Dermis microvascular lymphatic vessel endothelial cell (primary cell): Measurements from ENCODE around the gene ST8SIA5. TPM values are rescaled to one million over a fixed set of nuclear protein-coding genes. Genes with fewer than 3 reads are reported as not detected.

Experiments
- DNase-seq, 2 donors: peaks; one replicate each; pipeline versions ENCODE4 v3.0.0 to v3.0.0-alpha.2; 2010; ENCODE audit warnings: low read depth in 2 of 2
- total RNA-seq: library from RNA; depleted of rRNA; stranded (reverse); fragments of >200 nt; gene quantifications from 2 replicates; pipeline ENCODE4 v1.2.1, GENCODE V29; 2014

Gene ST8SIA5
- total RNA-seq, 1 donor from 2014 or later, result under 0.01 TPM

- DNase-seq, result peak in 1 of 2 donors; percentile 21
Measured at GRCh38 chr18:46672062-46672970, 84.5 kb downstream of the ST8SIA5 start.

GRCh38 chr18:46668694-46669093, 88.2 kb downstream of the ST8SIA5 start:
- DNase-seq, result no peak

DNA sequence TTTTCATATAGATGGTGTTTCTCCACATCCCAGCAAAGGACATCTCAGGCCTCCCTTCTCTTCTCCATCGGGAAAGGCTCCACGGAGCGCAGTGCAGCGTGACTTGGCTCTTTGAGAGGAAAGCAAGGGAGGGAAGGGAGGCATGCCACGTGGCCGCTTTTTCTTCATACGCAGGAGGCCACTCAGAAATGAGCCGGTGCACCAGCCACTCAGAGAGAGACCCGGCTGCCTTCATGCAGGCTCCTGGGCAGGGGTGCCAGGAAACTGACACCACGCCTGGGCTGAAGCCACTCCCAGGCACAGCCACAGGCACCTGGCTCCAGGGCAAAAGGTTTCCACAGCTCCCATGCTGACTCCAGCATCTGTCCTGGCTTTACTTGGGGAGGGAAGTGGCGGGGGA, 88.7 kb downstream of the ST8SIA5 start:
- no peak for DNase-seq

DNA sequence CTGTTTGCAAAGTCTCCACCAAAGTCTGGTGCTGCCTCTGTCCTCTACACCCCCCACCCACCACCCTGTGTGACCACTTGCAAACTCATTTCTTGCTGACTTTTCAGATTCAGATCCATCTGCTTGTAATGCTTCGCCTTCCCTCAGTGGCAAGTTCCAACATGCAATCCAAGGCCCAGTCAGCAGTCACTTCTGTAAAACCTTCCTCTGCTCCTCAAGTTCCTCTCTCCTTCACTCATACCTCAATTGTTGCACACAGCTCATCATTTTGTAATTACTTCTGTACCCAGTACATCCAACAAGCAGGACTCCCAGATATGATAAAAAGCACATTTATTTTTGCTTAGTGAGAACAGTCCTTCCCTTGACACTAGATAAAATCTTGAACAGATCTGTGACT, 93.3 kb downstream of the ST8SIA5 start:
- no peak for DNase-seq

DNA sequence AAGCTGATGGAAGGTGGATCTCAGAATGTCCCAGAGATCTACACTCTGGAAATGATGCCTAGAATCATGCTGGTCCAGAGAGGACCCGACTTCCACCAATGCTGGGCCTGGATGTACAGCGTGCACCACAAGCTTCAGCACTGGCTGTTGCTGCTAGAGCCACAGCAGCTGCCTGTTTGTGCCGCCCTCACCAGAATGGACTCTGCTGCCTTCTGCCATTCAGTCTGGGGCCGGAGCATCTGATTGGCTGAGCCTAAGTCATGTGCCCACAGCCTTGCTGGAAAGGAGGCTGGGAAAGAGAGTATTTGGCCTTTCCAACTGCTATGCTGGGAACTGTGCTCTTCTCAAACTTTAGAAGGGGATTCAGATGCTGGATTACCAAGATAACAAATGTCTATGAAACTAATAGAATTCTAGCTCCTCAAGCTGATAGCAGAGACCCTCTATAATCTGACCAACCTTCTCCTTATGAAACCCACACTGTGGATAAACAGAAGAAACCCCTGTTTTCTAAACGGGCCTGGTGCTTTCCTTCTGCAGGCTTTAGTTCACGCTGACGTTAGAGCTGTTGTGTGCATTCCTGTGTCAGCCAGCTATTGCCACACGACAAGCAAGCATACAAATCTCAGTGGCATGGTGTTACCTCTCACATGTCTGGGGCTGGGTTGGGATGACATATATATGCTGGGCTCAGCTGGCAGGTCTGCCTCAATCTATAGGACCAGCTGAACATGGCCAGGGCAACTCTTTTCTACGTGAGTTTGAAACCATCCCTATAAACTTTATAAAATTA, 95.7 kb downstream of the ST8SIA5 start:
- peak in 1 of 2 donors; percentile 20 for DNase-seq

DNA sequence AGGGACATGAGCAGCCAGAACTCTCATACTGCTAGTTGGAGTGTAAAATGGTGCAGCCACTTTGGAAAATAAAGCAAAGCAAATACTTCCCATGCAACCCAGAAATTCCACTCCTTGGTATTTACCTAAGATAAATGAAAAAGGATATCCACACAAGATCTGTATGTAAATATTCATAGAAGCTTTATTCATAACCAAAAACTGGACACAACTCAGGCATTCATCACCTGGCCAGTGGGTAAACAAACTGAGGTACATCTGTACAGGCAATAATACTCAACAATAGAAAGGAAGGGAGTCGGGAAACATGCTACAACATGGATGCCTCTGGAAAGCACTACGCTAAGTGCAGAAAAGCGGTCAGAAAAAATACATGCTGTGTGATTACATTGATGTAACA, 97.4 kb downstream of the ST8SIA5 start:
- no peak for DNase-seq

DNA sequence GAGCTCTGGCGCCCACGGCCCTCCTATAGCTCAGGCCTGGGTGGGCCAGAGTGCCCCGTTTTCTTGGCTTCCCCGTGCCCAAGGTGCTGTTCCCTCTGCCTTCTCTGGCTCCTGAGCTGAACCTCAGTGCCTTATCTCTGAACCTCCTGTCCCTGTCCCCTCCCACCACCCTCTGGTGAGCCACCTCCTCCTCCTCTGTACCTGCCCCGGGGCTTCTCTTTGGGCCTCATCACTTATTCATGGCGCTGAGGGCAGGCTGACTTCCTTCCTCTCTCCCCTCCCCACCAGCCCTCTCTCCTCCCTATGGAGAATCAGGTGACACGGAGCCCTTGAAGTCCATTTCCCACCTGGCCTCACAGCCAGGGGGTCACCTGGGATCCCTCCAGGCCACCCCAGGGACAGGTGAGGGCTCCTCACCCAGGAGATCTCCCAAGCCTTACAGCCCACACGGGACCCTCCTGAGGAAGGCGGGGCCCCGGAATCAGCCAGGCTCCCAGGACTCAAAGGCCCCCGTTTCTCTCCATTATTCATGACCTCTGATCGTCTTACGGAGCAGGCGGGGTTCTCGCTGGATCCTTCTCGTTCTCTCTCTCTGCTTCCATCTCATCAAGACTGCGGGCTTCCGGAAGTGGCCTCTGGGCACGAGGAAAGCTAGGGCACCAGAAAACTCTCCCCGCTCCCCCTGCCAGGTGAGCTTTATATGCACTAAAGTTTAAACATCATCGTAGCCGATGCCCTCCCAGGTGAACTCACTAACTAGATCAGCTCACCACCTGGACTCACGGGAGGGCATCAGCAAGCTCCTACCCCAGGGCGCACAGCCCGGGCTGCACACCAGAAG, 99.5 kb downstream of the ST8SIA5 start, which contains the start of gene LOXHD1:
TSS of gene LOXHD1 (minus strand) at position 106 of the 841 bp plus-strand sequence. CDS start 187 bp downstream, outside the sequence.
- no peak for DNase-seq

DNA sequence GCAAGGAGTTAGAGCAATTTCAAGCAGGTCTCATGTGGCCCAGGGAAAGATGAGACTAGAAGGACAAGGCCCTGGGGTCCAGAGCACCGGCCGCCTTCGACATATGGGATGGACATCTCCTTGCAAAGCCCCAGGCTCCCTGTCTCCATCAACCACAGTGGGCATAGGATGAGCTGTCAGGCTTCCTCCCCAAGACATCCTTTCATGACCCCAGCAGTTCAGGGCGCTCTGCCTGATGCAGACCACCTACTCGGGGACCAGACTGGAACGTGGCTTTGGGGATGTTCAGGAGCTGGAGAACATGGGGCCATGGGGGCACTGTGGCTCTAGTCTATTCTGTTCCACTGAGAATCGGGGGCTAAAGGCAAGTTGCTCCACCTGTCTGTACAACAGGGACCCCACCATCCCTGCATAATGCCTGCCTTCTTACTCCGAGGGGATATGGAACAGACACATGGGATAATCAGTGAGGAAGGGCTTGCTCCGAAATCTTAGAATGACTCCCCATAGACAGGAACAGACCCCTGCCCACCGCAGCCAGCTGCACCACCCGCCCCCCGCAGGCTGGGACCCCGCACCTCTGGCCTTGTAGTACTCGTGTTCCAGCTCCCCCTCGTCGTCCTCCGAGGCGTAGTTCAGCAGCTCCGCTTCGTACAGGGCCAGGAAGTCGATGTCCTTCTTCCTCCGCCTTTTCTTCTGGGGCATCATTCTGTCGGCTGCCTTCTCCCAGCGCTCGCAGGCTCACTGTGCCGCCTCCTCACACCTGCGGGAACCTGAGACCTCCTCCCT, 100.3 kb downstream of the ST8SIA5 start:
- DNase-seq, result no peak

- DNase-seq, result no peak
Measured at GRCh38 chr18:46652372-46652771, 104.5 kb downstream of the ST8SIA5 start.

GRCh38 chr18:46650681-46651080, 106.2 kb downstream of the ST8SIA5 start:
- no peak for DNase-seq

GRCh38 chr18:46649071-46649862, 107.6 kb downstream of the ST8SIA5 start:
- DNase-seq, result no peak

GRCh38 chr18:46646468-46646867, 110.4 kb downstream of the ST8SIA5 start:
- no peak for DNase-seq

- no peak for DNase-seq
Measured at GRCh38 chr18:46642561-46642960, 114.3 kb downstream of the ST8SIA5 start.

DNA sequence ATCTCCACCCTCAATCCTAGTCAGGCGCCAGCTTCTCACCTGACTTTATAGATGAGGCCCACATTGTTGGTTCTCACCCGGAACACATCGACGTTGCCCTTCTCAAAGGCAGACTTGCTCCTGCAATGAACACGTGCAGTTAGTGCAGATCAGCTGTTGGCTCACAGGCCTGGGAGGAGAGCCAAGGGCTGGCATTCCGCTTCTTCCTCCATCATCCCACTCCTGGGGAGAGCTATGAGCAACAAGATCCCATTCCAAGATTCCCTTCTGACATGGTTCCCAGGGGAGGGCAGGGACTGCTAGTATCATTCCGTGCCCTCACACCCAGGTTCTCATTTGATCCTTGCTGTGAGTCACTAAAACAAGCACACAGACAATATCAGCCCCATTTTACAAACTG, 114.9 kb downstream of the ST8SIA5 start:
- no peak for DNase-seq

DNA sequence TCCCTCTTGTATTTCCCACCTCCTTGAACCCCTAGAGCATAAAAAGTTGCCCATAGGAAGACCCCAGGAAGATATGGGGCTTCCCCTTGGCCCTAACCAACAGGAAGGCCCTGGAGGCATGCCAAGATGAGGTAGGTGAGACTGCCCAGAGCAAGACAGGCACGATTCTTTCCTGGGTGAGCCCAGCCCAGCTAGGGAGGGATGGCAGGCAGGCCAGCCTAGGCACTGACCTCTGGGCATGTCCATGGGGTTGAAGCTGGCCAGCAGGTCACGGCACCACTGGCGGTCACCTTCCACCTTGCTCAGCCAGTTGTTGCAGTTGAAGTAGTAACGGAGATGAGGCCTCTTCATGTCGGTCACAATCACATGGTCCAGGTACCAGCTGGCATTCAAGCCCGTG, 117.5 kb downstream of the ST8SIA5 start:
- no peak for DNase-seq

DNA sequence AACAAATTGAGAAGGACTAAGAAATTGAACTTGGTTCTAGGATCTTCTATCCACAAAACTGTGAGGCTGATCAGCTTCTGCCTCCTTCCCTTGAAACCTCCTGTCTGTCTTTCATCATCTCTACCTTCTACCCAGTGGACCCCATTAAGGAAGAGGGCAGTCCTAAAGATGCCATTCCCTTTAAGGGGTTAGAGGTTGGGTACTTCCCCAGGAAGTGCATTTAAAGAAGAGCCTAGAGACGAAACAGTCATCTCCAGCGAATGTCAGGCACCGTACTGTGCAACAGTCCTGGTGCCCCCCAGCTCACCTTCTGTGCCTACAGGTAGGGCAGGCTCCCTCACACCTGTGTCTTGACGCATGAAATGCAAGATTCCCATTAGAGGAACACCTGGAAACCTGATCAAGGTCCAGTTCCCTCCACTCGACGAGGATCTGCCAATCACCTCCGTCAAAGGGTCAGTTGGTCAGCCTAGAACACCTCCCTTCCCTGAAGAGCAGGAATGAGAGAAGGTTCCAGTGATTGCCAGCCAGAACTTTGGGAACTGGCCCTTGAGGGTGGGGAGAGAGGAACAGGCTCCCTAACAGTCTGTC, 120.7 kb downstream of the ST8SIA5 start:
- DNase-seq, result no peak

DNA sequence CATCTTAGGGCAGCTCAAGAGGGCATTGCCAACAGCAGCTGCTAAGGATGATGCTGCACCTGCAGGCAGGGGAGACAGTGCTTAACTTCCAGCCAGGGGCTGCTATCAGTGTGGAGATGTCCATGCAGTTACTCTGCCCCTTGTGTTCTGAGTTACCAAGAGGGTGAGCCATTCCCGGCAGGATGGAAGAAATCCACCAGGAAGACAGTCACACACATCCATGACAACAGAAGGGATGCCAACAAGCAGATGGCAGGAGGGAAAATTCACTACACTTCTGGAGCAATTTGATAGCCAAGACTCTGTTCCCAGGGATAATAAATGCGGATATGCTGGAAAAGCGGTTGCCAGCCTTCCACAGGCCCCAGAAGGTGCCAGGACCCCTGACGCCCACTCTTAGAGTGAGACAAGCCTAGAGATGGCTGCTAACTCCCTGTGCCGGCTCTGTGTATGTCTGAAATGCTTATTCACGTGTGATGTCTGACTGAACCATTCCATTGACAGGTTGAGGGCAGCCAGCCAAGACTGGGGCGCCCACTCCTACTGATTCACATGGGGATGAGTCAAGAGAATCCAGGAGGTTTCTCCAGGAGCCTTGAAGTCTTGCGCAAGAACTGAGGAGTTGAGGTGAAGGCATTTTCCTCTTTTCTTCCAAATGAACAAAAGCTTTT, 124.3 kb downstream of the ST8SIA5 start:
- no peak for DNase-seq

- DNase-seq, result no peak
Measured at GRCh38 chr18:46630991-46631390, 125.9 kb downstream of the ST8SIA5 start.

DNA sequence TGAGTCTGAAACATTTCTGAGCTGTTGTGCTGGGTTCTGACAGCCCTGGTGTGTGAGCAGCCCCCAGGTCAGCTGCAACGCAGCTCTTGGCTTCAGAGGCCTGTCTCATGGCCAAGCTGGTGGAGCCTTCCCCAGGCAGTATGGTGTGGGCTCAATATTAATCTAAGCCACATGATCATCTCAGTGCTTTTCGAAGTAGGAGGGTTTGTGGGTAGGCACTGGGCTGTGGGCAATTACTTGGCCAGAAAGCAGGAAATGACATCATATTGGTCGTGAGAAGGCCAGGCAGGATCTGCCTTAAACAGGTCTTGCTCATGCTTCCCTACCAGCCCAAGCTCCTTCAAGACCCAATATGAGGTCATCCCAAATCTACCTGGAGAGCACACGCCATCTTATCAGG, 126.7 kb downstream of the ST8SIA5 start:
- no peak for DNase-seq
